Measurements from ENCODE around the gene BACH2.

DNA sequence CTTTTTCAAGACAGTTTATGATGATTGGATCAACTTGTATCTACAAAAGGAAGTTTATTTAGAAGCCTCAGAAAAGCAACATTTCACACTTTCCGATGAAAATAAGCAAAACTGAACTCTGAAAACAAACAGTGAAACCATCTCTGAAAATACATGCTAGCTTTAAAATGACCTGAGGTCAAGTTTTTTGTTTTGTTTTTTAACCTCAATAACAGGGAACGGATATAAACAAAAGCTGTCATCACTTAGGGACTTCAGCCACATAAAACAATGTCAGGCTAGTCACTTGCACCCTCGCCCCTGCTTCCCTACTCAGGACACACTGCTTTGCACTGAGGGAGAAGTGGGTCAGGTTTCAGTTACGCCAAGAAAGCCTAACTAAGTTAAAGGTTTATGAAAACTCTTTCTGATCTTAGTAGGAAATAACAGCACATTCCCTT, 11.6 kb downstream of the BACH2 start:
- TF ChIP-seq, protein P1, sequence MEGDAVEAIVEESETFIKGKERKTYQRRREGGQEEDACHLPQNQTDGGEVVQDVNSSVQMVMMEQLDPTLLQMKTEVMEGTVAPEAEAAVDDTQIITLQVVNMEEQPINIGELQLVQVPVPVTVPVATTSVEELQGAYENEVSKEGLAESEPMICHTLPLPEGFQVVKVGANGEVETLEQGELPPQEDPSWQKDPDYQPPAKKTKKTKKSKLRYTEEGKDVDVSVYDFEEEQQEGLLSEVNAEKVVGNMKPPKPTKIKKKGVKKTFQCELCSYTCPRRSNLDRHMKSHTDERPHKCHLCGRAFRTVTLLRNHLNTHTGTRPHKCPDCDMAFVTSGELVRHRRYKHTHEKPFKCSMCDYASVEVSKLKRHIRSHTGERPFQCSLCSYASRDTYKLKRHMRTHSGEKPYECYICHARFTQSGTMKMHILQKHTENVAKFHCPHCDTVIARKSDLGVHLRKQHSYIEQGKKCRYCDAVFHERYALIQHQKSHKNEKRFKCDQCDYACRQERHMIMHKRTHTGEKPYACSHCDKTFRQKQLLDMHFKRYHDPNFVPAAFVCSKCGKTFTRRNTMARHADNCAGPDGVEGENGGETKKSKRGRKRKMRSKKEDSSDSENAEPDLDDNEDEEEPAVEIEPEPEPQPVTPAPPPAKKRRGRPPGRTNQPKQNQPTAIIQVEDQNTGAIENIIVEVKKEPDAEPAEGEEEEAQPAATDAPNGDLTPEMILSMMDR (IDR thresholded peaks at IDR 0.05) = no peak
- TF ChIP-seq POLR2A (IDR thresholded peaks at IDR 0.05) = no peak
- TF ChIP-seq POLR2AphosphoS5 (IDR thresholded peaks at IDR 0.05) = no peak
